Sigmoid colon (tissue), 4 donors: Measurements from ENCODE around the gene POU2AF1.

Experiments
- EP300 ChIP-seq, 4 donors: sonication (generic); formaldehyde crosslinking; IDR thresholded peaks; one replicate each; pipeline ENCODE4 v1.6.1; 2017; ENCODE audit warnings: antibody characterized with exemption in 4 of 4
- POLR2A ChIP-seq, 2 donors: fragments of 450-650 bp; IDR thresholded peaks; one replicate each; pipeline ENCODE4 v1.6.1; 2016; ENCODE audit warnings: antibody characterized with exemption in 2 of 2, mild to moderate bottlenecking in 2 of 2, moderate library complexity in 2 of 2
- POLR2AphosphoS5 ChIP-seq, 4 donors: sonication (generic); formaldehyde crosslinking; IDR thresholded peaks; one replicate each; pipeline ENCODE4 v1.6.1; 2017; ENCODE audit warnings: antibody characterized with exemption in 4 of 4
- TF ChIP-seq, protein P1 (sequence below), 4 experiments: fragments of 450-650 bp in 3 of 4; fragments of 200-600 bp in 1 of 4; IDR thresholded peaks; one replicate each; pipeline ENCODE4 v1.5.1; 2016 to 2019; ENCODE audit warnings: antibody characterized with exemption in 4 of 4, mild to moderate bottlenecking in 3 of 4, moderate library complexity in 2 of 4

DNA sequence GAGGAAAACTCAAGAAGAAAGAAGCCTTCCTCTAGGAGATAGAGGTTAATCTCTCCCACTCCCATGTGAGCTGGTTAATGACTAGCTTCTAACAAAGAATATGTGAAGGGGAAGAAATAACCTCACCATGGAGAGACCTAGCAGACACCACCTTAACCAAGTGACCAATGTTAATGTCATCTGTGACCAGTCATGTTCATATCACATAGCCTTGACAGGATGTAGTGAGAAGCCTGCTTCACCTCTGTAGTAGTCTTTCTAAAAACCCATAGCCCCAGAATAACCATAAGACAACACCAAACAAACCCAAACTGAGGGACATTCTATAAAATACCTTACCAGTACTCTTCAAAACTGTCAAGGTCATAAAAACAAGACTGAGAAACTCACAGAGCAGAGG lies 21.5 kb upstream of the POU2AF1 start:
- TF ChIP-seq, protein P1, sequence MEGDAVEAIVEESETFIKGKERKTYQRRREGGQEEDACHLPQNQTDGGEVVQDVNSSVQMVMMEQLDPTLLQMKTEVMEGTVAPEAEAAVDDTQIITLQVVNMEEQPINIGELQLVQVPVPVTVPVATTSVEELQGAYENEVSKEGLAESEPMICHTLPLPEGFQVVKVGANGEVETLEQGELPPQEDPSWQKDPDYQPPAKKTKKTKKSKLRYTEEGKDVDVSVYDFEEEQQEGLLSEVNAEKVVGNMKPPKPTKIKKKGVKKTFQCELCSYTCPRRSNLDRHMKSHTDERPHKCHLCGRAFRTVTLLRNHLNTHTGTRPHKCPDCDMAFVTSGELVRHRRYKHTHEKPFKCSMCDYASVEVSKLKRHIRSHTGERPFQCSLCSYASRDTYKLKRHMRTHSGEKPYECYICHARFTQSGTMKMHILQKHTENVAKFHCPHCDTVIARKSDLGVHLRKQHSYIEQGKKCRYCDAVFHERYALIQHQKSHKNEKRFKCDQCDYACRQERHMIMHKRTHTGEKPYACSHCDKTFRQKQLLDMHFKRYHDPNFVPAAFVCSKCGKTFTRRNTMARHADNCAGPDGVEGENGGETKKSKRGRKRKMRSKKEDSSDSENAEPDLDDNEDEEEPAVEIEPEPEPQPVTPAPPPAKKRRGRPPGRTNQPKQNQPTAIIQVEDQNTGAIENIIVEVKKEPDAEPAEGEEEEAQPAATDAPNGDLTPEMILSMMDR (IDR thresholded peaks at IDR 0.05), result no peak
- TF ChIP-seq POLR2AphosphoS5 (IDR thresholded peaks at IDR 0.05) (no peak), POLR2A (IDR thresholded peaks at IDR 0.05) (no peak), EP300 (IDR thresholded peaks at IDR 0.05) (no peak)
